GM12878 (cell line): ENCODE results near the gene NCAPH2.

Source experiments
- ESRRA ChIP-seq: IDR thresholded peaks from 2 replicates; pipeline ENCODE4 v1.6.1; 2012; ENCODE audit warnings: mild to moderate bottlenecking, low read length, improper control_type of control experiment
- POLR2AphosphoS5 ChIP-seq: IDR thresholded peaks from 2 replicates; pipeline ENCODE4 v1.6.1; 2011; ENCODE audit warnings: mild to moderate bottlenecking, low read length, inconsistent platforms
- RFX5 ChIP-seq: IDR thresholded peaks from 2 replicates; pipeline ENCODE4 v1.6.1; 2011; ENCODE audit warnings: low read depth, low read length, improper control_type of control experiment
- SMAD1 ChIP-seq: fragments of 450-650 bp; IDR thresholded peaks from 2 replicates; pipeline ENCODE4 v1.6.1; 2018; ENCODE audit warnings: mild to moderate bottlenecking, low read depth; ENCODE audit not compliant: partially characterized antibody

DNA sequence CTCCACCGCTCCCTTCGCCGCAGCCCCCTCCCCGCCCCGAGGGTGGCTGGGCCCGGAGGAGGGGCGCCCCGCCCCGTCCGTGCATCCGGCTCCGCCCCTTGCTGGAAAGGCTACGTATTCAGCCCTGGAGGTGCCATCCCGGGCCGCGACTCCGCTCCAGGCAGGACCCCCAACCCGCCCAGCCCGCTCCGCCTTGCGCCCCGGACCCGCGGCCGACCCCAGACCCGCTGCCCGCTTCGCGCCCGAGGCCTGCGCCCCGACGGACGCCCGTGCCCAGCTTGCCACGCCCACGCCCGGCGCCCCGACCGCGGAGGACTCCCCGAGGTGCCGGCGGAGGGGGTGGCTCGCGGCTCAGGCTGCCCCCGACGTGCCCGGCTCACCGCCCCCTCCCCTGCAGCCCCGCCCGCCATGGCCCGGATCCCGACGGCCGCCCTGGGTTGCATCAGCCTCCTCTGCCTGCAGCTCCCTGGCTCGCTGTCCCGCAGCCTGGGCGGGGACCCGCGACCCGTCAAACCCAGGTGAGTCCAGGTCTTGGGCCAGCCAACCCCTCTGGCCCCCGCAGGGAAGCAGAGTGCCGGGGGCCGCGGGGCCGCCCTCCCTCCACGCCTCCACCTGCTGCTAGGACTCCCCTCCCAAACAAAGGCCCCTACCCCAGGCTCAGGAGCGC, 26.5 kb upstream of the NCAPH2 start, which contains the start of gene ADM2:
- no peak for TF ChIP-seq SMAD1
- TF ChIP-seq ESRRA = no peak
- no peak for TF ChIP-seq RFX5
- TF ChIP-seq POLR2AphosphoS5 = no peak
